Measurements from ENCODE around the gene PFKL.

DNA sequence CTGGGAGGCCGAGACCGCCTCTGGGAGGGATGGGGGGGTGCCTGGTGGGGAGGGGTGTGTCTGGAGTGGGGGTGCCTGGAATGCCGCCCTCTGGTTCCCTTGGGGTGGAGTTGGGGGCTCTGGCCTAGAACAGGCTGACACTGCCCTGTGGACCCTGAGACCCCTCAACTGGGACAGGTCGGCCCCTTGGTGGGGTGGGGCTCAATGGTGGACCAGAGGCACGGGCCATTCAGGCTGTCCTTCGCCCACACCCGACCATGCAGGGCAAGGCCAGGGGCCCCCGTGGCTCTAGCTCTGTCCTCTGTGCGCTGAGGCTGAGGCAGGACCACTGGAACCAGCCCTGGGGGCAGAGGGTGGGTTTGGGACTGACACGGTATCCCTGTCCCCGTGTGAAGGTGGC is 14.7 kb downstream of the PFKL start:
- TF ChIP-seq, protein P1, sequence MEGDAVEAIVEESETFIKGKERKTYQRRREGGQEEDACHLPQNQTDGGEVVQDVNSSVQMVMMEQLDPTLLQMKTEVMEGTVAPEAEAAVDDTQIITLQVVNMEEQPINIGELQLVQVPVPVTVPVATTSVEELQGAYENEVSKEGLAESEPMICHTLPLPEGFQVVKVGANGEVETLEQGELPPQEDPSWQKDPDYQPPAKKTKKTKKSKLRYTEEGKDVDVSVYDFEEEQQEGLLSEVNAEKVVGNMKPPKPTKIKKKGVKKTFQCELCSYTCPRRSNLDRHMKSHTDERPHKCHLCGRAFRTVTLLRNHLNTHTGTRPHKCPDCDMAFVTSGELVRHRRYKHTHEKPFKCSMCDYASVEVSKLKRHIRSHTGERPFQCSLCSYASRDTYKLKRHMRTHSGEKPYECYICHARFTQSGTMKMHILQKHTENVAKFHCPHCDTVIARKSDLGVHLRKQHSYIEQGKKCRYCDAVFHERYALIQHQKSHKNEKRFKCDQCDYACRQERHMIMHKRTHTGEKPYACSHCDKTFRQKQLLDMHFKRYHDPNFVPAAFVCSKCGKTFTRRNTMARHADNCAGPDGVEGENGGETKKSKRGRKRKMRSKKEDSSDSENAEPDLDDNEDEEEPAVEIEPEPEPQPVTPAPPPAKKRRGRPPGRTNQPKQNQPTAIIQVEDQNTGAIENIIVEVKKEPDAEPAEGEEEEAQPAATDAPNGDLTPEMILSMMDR (IDR thresholded peaks at IDR 0.05) = no peak
- TF ChIP-seq, protein P2, sequence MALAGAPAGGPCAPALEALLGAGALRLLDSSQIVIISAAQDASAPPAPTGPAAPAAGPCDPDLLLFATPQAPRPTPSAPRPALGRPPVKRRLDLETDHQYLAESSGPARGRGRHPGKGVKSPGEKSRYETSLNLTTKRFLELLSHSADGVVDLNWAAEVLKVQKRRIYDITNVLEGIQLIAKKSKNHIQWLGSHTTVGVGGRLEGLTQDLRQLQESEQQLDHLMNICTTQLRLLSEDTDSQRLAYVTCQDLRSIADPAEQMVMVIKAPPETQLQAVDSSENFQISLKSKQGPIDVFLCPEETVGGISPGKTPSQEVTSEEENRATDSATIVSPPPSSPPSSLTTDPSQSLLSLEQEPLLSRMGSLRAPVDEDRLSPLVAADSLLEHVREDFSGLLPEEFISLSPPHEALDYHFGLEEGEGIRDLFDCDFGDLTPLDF (CRISPR knock-in tag; IDR thresholded peaks at IDR 0.05) = no peak
- TF ChIP-seq, protein P3, sequence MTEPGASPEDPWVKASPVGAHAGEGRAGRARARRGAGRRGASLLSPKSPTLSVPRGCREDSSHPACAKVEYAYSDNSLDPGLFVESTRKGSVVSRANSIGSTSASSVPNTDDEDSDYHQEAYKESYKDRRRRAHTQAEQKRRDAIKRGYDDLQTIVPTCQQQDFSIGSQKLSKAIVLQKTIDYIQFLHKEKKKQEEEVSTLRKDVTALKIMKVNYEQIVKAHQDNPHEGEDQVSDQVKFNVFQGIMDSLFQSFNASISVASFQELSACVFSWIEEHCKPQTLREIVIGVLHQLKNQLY (CRISPR knock-in tag; IDR thresholded peaks at IDR 0.05) = no peak
- TF ChIP-seq ZNF121 (CRISPR knock-in tag; IDR thresholded peaks at IDR 0.05) (no peak), NR2C2 (CRISPR knock-in tag; IDR thresholded peaks at IDR 0.05) (no peak), OVOL2 (CRISPR knock-in tag; IDR thresholded peaks at IDR 0.05; ENCODE audit: borderline replicate concordance) (no peak), JUN (CRISPR knock-in tag; IDR thresholded peaks at IDR 0.05) (no peak), ELF4 (CRISPR knock-in tag; IDR thresholded peaks at IDR 0.05; ENCODE audit: low read depth) (no peak), SMAD3 (CRISPR knock-in tag; IDR thresholded peaks at IDR 0.05; ENCODE audit: borderline replicate concordance) (no peak), NR1H2 (CRISPR knock-in tag; IDR thresholded peaks at IDR 0.05) (no peak)
- TF ChIP-seq, protein P4, sequence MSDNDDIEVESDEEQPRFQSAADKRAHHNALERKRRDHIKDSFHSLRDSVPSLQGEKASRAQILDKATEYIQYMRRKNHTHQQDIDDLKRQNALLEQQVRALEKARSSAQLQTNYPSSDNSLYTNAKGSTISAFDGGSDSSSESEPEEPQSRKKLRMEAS (CRISPR knock-in tag; IDR thresholded peaks at IDR 0.05) = no peak
- TF ChIP-seq, protein P5, sequence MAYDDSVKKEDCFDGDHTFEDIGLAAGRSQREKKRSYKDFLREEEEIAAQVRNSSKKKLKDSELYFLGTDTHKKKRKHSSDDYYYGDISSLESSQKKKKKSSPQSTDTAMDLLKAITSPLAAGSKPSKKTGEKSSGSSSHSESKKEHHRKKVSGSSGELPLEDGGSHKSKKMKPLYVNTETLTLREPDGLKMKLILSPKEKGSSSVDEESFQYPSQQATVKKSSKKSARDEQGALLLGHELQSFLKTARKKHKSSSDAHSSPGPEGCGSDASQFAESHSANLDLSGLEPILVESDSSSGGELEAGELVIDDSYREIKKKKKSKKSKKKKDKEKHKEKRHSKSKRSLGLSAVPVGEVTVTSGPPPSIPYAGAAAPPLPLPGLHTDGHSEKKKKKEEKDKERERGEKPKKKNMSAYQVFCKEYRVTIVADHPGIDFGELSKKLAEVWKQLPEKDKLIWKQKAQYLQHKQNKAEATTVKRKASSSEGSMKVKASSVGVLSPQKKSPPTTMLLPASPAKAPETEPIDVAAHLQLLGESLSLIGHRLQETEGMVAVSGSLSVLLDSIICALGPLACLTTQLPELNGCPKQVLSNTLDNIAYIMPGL (CRISPR knock-in tag; IDR thresholded peaks at IDR 0.05) = no peak

All from WTC11 (cell line).